GM21529 (cell line): Measurements from ENCODE around the gene ACMSD.

Source experiments
- ATAC-seq: cut with Tn5 transposase; IDR thresholded peaks from one replicate; pipeline ENCODE4 v1.9.1; 2021; ENCODE audit not compliant: unreplicated experiment

Gene ACMSD

GRCh38 chr2:134943540-134943939, 105.1 kb downstream of the ACMSD start:
- peak; percentile 96 for ATAC-seq

GRCh38 chr2:134944975-134945374, 106.6 kb downstream of the ACMSD start:
- ATAC-seq: no peak

- ATAC-seq: no peak
Measured at GRCh38 chr2:134946073-134946472, 107.7 kb downstream of the ACMSD start.

GRCh38 chr2:134949981-134950708, 111.7 kb downstream of the ACMSD start:
- no peak for ATAC-seq

GRCh38 chr2:134950886-134951285, 112.5 kb downstream of the ACMSD start:
- no peak for ATAC-seq
